H54 (cell line): ENCODE data around the gene IL31.

Experiments used
- DNase-seq: peaks from one replicate; pipeline ENCODE4 v3.0.0; 2011; ENCODE audit warnings: low spot score, mixed read lengths; ENCODE audit not compliant: insufficient read length
- FAIRE-seq: peaks from 3 replicates; lab custom pipeline; 2011; peaks lifted over from hg19 to GRCh38; lab: Jason Lieb, UNC
- POLR2A ChIP-seq: IDR thresholded peaks from 2 replicates; pipeline ENCODE4 v1.6.1; 2011; ENCODE audit warnings: low read depth, mild to moderate bottlenecking, low read length

IL31 gene

DNA sequence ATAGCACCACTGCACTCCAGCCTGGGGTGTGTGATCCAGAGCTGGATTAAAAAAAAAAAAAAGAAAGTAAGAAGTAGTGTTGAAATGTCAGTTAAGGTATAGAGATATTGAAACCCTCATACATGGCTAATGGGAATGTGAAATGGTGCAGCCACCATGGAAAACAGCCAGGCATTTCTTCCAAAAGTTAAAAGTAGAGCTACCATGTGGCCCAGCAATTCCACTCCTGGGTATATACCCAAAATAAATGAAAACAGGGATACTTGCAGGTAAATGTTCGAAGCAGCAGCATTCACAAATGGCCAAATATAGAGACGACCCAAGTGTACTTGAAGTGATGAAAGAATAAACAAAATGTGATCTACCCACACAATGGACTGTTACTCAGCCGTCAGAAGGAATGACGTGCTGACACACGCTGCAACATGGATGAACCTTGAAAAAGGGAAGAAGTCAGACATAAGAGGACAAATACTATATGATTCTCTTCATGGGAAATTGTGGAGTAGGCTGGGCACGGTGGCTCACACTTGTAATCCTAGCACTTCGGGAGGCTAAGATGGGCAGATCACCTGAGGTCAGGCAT lies 15.2 kb downstream of the IL31 start:
- DNase-seq (no peak), FAIRE-seq (no peak)
- TF ChIP-seq POLR2A = no peak

DNA sequence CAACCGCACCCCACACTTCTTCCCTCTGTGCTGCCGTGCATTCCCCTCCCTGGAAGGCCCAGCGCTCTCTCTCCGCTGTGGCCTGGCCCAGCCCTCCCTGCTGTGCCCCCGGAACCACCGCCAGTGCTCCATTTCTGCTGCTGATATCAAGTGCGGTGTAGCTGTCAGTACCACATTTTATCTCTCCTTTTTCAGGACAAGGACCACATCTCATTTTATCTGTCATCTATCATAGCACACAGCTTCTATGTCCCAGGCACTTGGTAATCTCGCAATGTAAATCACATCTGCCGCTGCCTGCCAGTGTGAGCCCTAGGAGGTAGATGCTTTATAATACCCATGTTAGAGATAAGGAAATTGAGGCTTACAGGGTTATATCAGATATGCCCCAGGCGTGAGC lies 18.3 kb downstream of the IL31 start:
- FAIRE-seq (no peak), DNase-seq (no peak)
- no peak for TF ChIP-seq POLR2A

DNA sequence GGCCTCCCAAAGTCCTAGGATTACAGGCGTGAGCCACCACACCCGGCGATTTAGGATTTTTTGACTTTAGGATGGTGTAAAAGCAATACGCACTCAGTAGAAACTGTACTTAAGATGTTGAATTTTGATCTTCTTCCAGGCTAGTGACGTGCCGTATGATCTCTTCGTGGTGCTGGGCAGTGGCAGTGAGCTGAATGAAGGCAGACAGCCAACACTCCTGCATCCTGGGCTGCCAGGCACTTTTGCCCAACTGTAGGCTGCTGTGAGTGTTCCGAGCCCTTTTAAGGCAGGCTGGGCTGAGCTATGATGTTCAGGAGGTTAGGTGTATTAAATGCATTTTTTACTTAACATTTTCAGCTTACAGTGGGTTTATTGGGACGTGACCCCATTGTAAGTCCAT lies 21.3 kb downstream of the IL31 start:
- FAIRE-seq (no peak), DNase-seq (no peak)
- no peak for TF ChIP-seq POLR2A

DNA sequence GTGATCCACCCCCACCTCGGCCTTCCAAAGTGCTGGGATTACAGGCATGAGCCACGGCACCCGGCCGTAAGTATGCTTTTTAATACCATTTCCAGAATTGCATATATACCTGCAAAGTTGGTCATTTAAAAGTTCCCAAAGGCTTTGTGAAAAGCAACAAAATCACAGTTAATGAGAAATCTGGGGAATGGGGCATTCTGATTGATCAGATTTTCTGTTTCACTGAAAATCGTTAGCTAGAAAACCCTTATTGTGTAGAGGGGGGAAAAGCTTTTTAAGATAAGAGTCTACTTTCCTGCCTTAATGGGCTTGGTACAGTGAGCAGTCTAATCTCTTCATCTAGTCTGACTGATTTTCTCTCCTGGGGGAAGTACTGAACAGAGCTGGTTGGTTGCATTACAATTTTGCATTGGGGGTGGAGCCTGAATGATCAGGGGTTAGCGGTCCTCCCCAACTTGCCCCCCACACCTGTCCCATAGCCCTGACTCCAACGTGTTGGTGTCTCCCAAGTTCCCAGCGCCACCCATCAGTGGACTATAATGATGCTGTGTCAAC lies 23.8 kb downstream of the IL31 start:
- no peak for TF ChIP-seq POLR2A
- no peak for FAIRE-seq

DNA sequence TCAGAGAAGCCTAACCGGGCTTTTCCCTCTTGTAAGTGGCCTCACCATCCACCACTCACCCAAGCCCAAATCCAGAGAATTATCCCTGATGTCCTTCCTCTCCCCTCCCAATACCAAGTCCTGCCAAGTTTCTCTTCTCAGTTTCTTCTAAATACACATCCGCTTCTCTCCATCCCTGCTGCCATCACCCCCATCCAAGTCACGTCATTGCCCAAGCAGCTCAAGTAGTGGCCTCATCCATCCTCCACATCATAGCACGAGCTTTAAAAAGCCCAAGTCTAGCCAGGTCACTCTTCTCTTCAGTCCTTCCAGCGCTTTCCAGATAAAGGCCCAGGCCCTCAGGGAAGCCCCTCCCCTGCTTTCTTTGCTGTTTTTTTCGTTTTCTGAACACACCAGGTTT lies 25.4 kb downstream of the IL31 start:
- no peak for DNase-seq
- no peak for TF ChIP-seq POLR2A
- no peak for FAIRE-seq

More for the DNA sequence above, 23.8 kb downstream of the IL31 start:
- DNase-seq = no peak

DNA sequence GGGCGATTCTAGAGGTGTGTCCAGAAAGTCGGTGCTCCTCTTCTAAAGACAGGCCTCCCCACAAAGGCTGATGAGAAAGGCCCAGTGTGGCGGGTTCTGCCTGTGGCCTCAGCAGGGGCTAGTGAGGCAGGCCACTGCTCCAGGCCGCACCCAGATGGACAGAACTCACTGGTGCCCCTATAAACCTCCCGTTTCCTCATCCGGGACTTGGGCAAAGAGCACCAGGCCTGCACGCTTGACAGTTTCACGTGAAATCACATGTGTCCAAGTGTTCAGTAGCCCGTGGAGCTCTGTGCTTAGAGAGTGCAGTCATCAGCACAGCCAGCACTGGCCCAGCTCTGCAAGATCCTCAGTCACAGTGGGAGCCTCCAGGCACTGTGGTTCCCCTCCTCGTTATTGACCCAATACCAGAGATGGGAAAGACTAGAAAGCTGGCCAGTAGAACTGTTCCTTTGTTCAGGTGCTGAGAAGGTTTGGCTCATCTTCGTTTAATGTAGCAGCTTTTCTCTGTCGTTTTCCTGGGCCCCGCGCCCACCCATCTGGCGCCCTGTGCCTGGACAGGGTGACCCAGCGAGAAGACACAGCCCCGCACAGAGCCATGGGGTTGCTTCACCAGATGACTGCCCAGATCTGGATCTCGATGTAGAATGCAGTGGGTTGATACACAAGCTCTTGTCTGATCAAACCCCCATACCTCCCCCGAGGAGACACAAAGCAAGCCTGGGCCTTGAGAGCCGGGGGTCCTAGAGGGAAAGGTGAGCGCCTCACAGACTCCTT lies 26.3 kb downstream of the IL31 start:
- DNase-seq (no peak), FAIRE-seq (no peak)
- TF ChIP-seq POLR2A = no peak

DNA sequence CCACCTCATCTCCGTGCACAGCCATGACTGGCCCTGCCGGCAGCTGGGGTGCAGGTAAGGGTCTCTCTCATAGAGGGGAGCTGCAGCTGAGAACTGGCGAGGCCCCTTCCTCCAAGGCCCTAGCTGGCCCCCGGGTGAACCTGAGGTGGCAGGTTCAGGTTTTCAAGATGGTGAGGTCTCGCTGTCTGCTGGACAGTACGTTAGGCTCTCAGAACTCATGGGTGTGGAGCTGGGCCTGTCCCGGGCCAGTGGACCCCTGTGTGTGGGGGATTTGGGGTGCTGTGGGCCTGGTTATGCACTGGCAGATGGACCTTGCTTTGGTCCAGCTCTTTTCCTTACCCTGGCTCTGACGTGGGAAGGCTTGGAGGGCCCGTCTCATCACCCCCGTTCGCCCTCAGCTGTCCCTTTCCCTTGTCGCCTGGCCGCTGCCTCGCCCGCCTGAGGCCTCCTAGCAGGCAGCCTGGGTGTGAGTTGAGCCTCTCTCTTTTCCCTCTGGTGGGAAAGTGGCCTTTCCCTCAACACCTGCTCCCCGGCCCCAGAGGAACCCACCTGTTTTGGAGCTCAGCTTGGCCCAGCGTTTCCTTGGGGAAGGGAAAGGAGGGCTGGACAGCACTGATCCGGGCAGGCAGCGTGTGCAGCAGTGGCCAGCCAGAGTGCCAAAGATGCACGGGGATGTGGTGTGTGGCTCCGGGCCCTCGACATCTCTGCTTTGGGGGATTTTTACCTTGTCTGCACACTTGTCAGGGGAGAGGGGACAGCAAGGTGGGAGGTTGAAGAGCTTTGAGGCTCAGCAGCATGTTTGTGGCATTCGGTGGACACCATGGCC lies 28.3 kb downstream of the IL31 start:
- no peak for TF ChIP-seq POLR2A
- FAIRE-seq = no peak

DNA sequence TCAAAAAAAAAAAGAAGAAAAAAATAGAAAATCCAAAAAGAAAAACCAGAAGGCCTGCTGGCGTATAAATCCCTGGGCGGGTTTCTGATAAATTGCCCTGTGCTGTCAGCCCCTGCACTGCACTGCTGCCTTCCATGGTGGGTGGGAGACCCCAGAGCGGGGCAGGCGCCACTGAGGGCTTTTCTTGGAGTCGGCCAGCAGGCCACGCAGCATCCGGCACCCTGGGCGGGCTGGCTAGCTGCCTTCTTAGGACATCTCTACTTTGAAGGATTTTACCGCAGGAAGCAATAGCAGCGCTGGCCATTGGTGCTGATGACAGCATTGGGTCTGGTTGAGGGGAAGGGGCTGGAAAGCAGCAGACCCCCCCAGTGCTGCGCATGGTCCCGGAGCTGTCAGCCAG lies 29.1 kb downstream of the IL31 start:
- no peak for FAIRE-seq
- TF ChIP-seq POLR2A = no peak
- no peak for DNase-seq

More for the DNA sequence above, 28.3 kb downstream of the IL31 start:
- DNase-seq = no peak

DNA sequence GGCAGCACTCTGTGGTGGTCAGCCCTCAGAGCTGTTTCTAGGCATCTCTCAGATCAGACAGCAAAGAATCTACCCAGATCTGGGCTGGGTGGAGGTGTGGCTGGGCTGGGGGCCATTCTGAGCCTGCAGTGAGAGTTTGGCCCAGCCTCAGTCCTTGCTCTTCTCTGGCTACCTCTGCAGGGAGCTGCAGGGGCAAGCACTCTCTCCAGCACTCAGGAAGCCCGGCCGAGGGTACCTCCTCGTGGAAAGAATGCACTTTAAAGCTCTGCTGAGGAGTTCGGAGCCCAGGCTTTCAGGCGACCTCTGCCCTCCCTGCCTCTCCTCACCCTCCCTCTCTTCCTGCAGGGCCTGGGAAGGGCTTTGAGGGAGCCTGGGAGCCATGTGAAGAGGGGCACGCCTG lies 31.2 kb downstream of the IL31 start:
- FAIRE-seq = no peak
- no peak for DNase-seq
- TF ChIP-seq POLR2A = no peak

DNA sequence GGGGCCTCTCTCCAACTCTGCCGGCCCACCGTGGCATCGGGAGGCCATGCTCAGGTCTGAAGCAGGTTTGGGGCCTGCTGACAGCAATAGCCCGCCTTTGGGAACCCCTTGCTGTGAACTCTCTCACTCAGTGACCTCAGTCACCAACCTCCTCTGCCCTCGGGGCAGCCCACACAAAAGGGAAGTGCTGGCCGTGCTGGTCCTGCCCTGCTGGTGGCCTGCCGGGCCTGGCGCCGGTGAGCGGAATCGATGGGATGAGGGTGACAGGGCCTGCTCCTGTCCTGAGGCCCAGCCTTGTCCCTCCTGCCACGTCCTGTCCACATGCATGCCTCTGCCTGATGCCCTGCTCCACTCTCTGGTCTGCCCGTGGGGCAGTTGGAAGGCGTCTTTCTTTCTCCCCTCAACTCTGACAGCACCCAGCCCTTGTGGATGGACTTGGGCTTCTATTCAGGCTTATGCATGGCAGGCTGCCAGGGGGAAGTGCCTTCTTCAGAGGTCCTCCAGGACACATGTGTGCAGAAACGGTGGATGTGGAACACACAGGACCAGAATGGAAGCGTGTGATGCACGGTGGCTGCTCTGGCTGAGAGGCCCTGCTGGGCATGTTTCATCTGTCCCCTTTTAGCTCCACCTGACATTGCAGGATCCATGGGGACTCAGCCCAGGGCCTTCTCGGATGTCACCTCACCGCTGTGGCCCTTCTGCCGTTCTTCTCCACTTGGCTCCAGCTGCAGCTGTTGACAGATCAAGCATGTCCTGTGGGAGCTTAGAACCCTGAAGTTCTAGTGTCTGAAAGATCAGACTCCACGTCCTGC lies 31.9 kb downstream of the IL31 start:
- TF ChIP-seq POLR2A = no peak
- DNase-seq (no peak), FAIRE-seq (no peak)

DNA sequence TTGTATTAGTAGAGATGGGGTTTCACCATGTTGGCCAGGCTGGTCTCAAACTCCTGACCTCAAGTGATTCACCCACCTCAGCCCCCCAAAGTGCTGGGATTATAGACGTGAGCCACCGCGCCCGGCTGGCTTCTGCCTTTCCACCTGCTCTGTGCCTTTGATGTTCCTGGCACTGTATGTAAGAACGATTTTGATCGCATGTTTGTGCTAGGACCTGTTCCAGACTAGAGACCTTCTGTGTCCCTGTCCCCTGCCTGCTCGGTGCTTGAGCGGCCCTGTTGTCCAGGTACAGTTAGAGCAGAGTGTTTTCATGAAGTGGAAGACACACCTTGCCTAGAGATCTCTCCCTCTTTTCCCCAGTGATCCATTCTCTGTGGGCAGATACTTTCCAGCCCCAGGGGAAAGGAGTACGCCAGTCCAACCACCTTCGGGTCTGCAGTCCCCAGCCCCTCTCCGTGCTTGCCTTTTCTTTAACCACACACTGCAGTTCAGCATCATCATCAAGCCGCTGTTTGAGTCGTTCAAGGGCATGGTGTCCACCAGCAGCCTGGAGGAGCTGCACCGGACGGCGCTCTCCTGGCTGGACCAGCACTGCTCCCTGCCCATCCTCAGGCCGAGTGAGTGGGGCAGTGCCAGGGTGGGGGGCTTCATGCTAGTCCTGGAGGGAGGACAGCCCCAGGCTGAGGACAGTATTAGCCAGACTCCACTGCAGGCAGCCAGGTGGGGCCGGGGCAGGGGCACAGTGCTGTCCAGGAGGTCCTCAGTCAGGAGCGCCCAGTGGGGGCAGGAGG lies 33.4 kb downstream of the IL31 start:
- FAIRE-seq (no peak), DNase-seq (no peak)
- no peak for TF ChIP-seq POLR2A

DNA sequence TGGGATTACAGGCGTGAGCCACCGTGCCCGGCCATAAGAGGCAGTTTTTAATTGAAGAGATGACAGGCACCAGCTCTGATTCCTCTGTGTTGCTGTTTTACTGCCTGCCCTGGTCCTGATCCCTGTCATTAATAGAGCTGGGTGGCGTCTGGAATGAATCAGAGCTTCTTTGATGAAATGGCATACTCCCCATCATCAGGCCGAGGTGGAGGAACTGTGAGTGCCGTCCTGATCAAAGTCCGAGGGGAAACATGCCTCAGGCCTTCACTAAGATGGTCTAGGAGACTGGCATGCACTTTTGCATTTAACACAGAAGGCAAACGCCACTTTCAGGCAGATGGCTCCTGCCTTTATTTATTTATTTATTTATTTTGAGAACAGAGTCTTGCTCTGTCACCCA lies 34.1 kb downstream of the IL31 start:
- no peak for FAIRE-seq
- DNase-seq = no peak
- no peak for TF ChIP-seq POLR2A
